Immature natural killer cell (primary cell): ENCODE measurements around the gene ATP6V1D. TPM values are rescaled to one million over a fixed set of nuclear protein-coding genes. Genes with fewer than 3 reads are reported as not detected.

Experiments
- polyA plus RNA-seq, 3 donors: library from polyadenylated mRNA; unstranded; fragments of 300-500 nt; fragmentation: Illumina TruSeq; gene quantifications; one replicate each; pipeline ENCODE4 v1.2.3, GENCODE V29; 2021

ATP6V1D gene
- polyA plus RNA-seq, 3 donors from 2014 or later: 74.0 to 94.9 (median 80.1) TPM

Other genes with a start within 250 kb of the ATP6V1D start
- gene GARIN2, start 170.4 kb downstream of the ATP6V1D start, polyA plus RNA-seq: not detected
- gene PALS1, start 118.4 kb downstream of the ATP6V1D start, polyA plus RNA-seq: 1 to 10 TPM; 1.8 to 2.8 (median 2.0) TPM
- 100 to 1,000 TPM; 131 to 159 (median 141) TPM for gene EIF2S1, start 524 bp upstream of the ATP6V1D start, polyA plus RNA-seq
- not detected for gene PLEK2, start 52.4 kb upstream of the ATP6V1D start, polyA plus RNA-seq
- 10 to 100 TPM; 28.0 to 67.1 (median 35.8) TPM for gene TMEM229B, start 128.9 kb upstream of the ATP6V1D start, polyA plus RNA-seq
- gene PLEKHH1, start 173.5 kb upstream of the ATP6V1D start, polyA plus RNA-seq: under 1 TPM in 1 of 3 donors, not detected in 2; 0.22 TPM
- 10 to 100 TPM; 28.8 to 41.9 (median 37.3) TPM for gene PIGH, start 240.5 kb upstream of the ATP6V1D start, polyA plus RNA-seq